ENCODE measurements around the gene LMX1A.

LMX1A gene

GRCh38 chr1:165228676-165229075 lies 127.8 kb downstream of the LMX1A start:
- no peak for FAIRE-seq
- DNase-seq (ENCODE audit: extremely low spot score, insufficient read length, low read depth), result no peak

GRCh38 chr1:165228111-165228655 lies 128.3 kb downstream of the LMX1A start:
- FAIRE-seq (no peak), DNase-seq (ENCODE audit: extremely low spot score, insufficient read length, low read depth) (no peak)

GRCh38 chr1:165226326-165226725 lies 130.2 kb downstream of the LMX1A start:
- DNase-seq (ENCODE audit: extremely low spot score, insufficient read length, low read depth) (no peak), FAIRE-seq (no peak)

- no peak for FAIRE-seq
- DNase-seq (ENCODE audit: extremely low spot score, insufficient read length, low read depth), result no peak
Observed at GRCh38 chr1:165225650-165226049, 130.9 kb downstream of the LMX1A start.

GRCh38 chr1:165225062-165225461 lies 131.5 kb downstream of the LMX1A start:
- DNase-seq (ENCODE audit: extremely low spot score, insufficient read length, low read depth), result no peak
- FAIRE-seq, result no peak

- no peak for FAIRE-seq
Observed at GRCh38 chr1:165224504-165224903, 132.0 kb downstream of the LMX1A start.

GRCh38 chr1:165222580-165222979 lies 133.9 kb downstream of the LMX1A start:
- FAIRE-seq (no peak), DNase-seq (ENCODE audit: extremely low spot score, insufficient read length, low read depth) (no peak)

More at GRCh38 chr1:165224504-165224903, 132.0 kb downstream of the LMX1A start:
- no peak for DNase-seq (ENCODE audit: extremely low spot score, insufficient read length, low read depth)

GRCh38 chr1:165218731-165219130 lies 137.8 kb downstream of the LMX1A start:
- FAIRE-seq (no peak), DNase-seq (ENCODE audit: extremely low spot score, insufficient read length, low read depth) (no peak)

GRCh38 chr1:165217958-165218357 lies 138.6 kb downstream of the LMX1A start:
- no peak for DNase-seq (ENCODE audit: extremely low spot score, insufficient read length, low read depth)
- no peak for FAIRE-seq

GRCh38 chr1:165216254-165216653 lies 140.3 kb downstream of the LMX1A start:
- DNase-seq (ENCODE audit: extremely low spot score, insufficient read length, low read depth), result no peak
- FAIRE-seq, result no peak

GRCh38 chr1:165215676-165216075 lies 140.8 kb downstream of the LMX1A start:
- DNase-seq (ENCODE audit: extremely low spot score, insufficient read length, low read depth) (no peak), FAIRE-seq (no peak)

- DNase-seq (ENCODE audit: extremely low spot score, insufficient read length, low read depth), result no peak
- no peak for FAIRE-seq
Observed at GRCh38 chr1:165212229-165212628, 144.3 kb downstream of the LMX1A start.

- FAIRE-seq, result no peak
- no peak for DNase-seq (ENCODE audit: extremely low spot score, insufficient read length, low read depth)
Observed at GRCh38 chr1:165207853-165208515, 148.5 kb downstream of the LMX1A start.

GRCh38 chr1:165205145-165205544 lies 151.4 kb downstream of the LMX1A start:
- DNase-seq (ENCODE audit: extremely low spot score, insufficient read length, low read depth) (no peak), FAIRE-seq (no peak)

- FAIRE-seq (no peak), DNase-seq (ENCODE audit: extremely low spot score, insufficient read length, low read depth) (no peak)
Observed at GRCh38 chr1:165204548-165204947, 152.0 kb downstream of the LMX1A start.

GRCh38 chr1:165191087-165191486 lies 165.4 kb downstream of the LMX1A start:
- DNase-seq (ENCODE audit: extremely low spot score, insufficient read length, low read depth) (no peak), FAIRE-seq (no peak)

- FAIRE-seq, result no peak
Observed at GRCh38 chr1:165189913-165190312, 166.6 kb downstream of the LMX1A start.

GRCh38 chr1:165189011-165189410 lies 167.5 kb downstream of the LMX1A start:
- DNase-seq (ENCODE audit: extremely low spot score, insufficient read length, low read depth), result no peak
- FAIRE-seq, result no peak

More at GRCh38 chr1:165189913-165190312, 166.6 kb downstream of the LMX1A start:
- DNase-seq (ENCODE audit: extremely low spot score, insufficient read length, low read depth), result no peak

- FAIRE-seq, result no peak
Observed at GRCh38 chr1:165187031-165188009, 169.2 kb downstream of the LMX1A start.

GRCh38 chr1:165185161-165185889 lies 171.2 kb downstream of the LMX1A start:
- no peak for FAIRE-seq
- DNase-seq (ENCODE audit: extremely low spot score, insufficient read length, low read depth), result no peak

More at GRCh38 chr1:165187031-165188009, 169.2 kb downstream of the LMX1A start:
- DNase-seq (ENCODE audit: extremely low spot score, insufficient read length, low read depth), result no peak
